OCI-LY3 (cell line): ENCODE data around the gene TMA7.

Experiments
- H2AFZ ChIP-seq: fragments of 200-600, 300-600 bp; shearing (Covaris generic); 2 replicates; pipeline ENCODE4 v1.6.0; 2014; ENCODE audit warnings: antibody characterized with exemption, low read depth, low read length
- H3K27ac ChIP-seq: fragments of 200-600, 300-600 bp; sonication (generic); 2 replicates; pipeline ENCODE4 v1.5.1; 2014; ENCODE audit warnings: mild to moderate bottlenecking, low read length, moderate library complexity, mixed read lengths
- H3K27me3 ChIP-seq: fragments of 200-600, 300-600 bp; sonication (generic); 2 replicates; pipeline ENCODE4 v1.6.1; 2014; ENCODE audit warnings: low read depth, low read length, mixed read lengths
- H3K36me3 ChIP-seq: fragments of 200-600, 300-600 bp; sonication (generic); replicated peaks from 2 replicates; pipeline ENCODE3; 2014; ENCODE audit warnings: low read depth, low read length, mixed read lengths
- H3K4me1 ChIP-seq: fragments of 300-600, 200-600 bp; sonication (generic); 2 replicates; pipeline ENCODE4 v1.6.1; 2014; ENCODE audit warnings: low read length, mixed read lengths
- H3K4me2 ChIP-seq: fragments of 200-600, 300-600 bp; sonication (generic); 2 replicates; pipeline ENCODE4 v1.6.1; 2014; ENCODE audit warnings: low read length, mixed read lengths
- H3K4me3 ChIP-seq: fragments of 300-600, 200-600 bp; sonication (generic); 2 replicates; pipeline ENCODE4 v1.5.1; 2014; ENCODE audit warnings: antibody characterized with exemption, mild to moderate bottlenecking, low read length, moderate library complexity
- H3K79me2 ChIP-seq: fragments of 300-600, 200-600 bp; shearing (Covaris generic); 2 replicates; pipeline ENCODE4 v1.6.1; 2014; ENCODE audit warnings: mild to moderate bottlenecking, low read length, mixed read lengths
- H3K9ac ChIP-seq: fragments of 300-600, 200-600 bp; shearing (Covaris generic); 2 replicates; pipeline ENCODE4 v1.6.0; 2014; ENCODE audit warnings: mild to moderate bottlenecking, low read length, moderate library complexity
- H3K9me3 ChIP-seq: fragments of 200-600, 300-600 bp; shearing (Covaris generic); 2 replicates; pipeline ENCODE4 v1.6.1; 2014; ENCODE audit warnings: low read length, mixed read lengths; ENCODE audit not compliant: insufficient read depth
- H4K20me1 ChIP-seq: fragments of 200-600, 300-600 bp; sonication (generic); 2 replicates; pipeline ENCODE4 v1.6.1; 2016; ENCODE audit warnings: low read length, mixed read lengths; ENCODE audit not compliant: insufficient read depth
- EZH2phosphoT487 ChIP-seq: fragments of 200-600 bp; shearing (Covaris generic); IDR thresholded peaks from 2 replicates; pipeline ENCODE4 v1.6.1; 2018; ENCODE audit warnings: antibody characterized with exemption, mixed run types, low read depth
- TF ChIP-seq, protein P1 (sequence below): fragments of 200-600, 300-600 bp; sonication (generic); IDR thresholded peaks from 2 replicates; pipeline ENCODE4 v1.5.1; 2014; ENCODE audit warnings: antibody characterized with exemption, low read length, low read depth

Gene TMA7

DNA sequence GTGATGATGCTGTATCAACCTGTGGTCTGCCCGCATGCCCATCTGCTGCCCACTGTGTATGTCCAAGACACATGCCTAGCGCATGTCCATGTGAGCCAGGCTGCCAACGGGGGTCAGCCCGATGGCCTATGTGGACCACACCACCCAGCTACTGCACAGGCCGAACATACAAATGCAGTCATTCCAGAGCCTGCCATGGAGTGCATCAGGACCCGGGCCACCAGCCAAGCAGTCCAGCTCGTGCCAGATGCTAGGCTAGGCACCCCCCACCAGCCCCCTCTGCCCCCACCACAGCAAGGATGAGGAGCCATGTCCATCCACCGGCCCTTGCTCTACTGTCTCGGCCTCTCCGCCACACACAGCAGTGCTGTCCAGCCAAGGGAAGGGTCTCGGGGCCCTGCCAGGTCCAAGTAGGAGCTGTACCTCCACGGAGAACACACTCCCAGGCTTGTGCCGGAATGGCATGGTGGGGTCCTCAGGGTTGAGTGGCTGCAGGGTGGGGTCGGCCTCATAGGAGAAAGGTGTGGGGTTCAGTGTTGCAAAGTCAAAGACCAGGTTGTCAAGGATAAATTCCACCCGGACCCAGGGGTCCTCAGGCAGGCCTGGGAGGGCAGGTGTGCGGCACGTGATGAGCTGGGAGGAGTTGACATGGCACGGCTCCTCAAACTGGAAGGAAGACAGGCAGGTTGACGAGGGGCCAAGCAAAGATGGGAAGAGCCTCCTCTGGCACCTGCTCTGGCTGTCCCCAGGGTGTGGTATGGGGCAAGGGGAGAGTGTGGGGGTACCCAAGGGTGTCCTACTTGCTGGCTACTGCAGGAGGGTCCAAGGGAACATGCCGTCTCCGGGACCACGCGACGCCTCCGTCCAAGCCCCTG, 25.4 kb upstream of the TMA7 start:
- Histone ChIP-seq H3K9me3 (no peaks in the 10 kb centered on the region), H3K79me2 (no peaks in the 10 kb centered on the region), H4K20me1 (no peaks in the 10 kb centered on the region), H3K27me3 (no peaks in the 10 kb centered on the region), H3K4me2 (no peak overlapping the region), H3K27ac (no peak overlapping the region), H2AFZ (no peak overlapping the region), H3K4me1 (no peaks in the 10 kb centered on the region), H3K36me3 (no peaks in the 10 kb centered on the region), H3K4me3 (no peak overlapping the region), H3K9ac (no peak overlapping the region)
- TF ChIP-seq, protein P1, sequence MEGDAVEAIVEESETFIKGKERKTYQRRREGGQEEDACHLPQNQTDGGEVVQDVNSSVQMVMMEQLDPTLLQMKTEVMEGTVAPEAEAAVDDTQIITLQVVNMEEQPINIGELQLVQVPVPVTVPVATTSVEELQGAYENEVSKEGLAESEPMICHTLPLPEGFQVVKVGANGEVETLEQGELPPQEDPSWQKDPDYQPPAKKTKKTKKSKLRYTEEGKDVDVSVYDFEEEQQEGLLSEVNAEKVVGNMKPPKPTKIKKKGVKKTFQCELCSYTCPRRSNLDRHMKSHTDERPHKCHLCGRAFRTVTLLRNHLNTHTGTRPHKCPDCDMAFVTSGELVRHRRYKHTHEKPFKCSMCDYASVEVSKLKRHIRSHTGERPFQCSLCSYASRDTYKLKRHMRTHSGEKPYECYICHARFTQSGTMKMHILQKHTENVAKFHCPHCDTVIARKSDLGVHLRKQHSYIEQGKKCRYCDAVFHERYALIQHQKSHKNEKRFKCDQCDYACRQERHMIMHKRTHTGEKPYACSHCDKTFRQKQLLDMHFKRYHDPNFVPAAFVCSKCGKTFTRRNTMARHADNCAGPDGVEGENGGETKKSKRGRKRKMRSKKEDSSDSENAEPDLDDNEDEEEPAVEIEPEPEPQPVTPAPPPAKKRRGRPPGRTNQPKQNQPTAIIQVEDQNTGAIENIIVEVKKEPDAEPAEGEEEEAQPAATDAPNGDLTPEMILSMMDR, result no peak
- TF ChIP-seq EZH2phosphoT487, result no peak

GRCh38 chr3:48415251-48415953, 24.7 kb upstream of the TMA7 start:
- H3K79me2 ChIP-seq, result no peaks in the 10 kb centered on the region
- H3K36me3 ChIP-seq, result no peaks in the 10 kb centered on the region
- no peak overlapping the region for H2AFZ ChIP-seq
- no peak overlapping the region for H3K4me3 ChIP-seq
- TF ChIP-seq EZH2phosphoT487, result no peak
- TF ChIP-seq, protein P1, result no peak
- no peaks in the 10 kb centered on the region for H4K20me1 ChIP-seq
- H3K9me3 ChIP-seq, result no peaks in the 10 kb centered on the region
- H3K27me3 ChIP-seq, result no peaks in the 10 kb centered on the region
- no peak overlapping the region for H3K27ac ChIP-seq
- no peak overlapping the region for H3K4me2 ChIP-seq
- no peak overlapping the region for H3K9ac ChIP-seq
- H3K4me1 ChIP-seq, result no peaks in the 10 kb centered on the region

DNA sequence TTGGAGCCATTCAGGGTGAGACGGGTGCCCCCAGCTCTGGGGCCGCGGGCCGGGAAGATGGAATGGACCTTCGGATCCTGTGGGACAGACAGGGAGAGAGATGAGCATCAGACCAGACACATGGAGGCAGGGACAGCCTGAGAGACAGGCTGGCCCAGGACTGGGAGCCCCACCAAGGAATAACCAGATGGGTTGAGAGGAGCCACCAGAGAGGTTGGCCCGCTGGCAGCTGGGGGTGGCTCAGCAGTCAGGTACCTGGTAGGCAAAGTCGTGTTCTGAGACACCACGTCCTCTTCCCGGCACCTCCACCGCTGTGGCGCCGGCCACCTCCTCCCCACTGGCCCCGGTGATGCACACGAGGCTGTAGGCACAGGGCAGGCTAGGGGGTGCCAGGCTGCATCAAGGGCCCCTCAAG, 24.0 kb upstream of the TMA7 start:
- no peak overlapping the region for H3K27ac ChIP-seq
- H3K27me3 ChIP-seq, result no peaks in the 10 kb centered on the region
- no peaks in the 10 kb centered on the region for H3K9me3 ChIP-seq
- TF ChIP-seq, protein P1, result no peak
- no peaks in the 10 kb centered on the region for H3K36me3 ChIP-seq
- no peaks in the 10 kb centered on the region for H4K20me1 ChIP-seq
- no peaks in the 10 kb centered on the region for H3K79me2 ChIP-seq
- H3K9ac ChIP-seq, result no peak overlapping the region
- no peak overlapping the region for H2AFZ ChIP-seq
- H3K4me1 ChIP-seq, result no peaks in the 10 kb centered on the region
- no peak overlapping the region for H3K4me3 ChIP-seq
- H3K4me2 ChIP-seq, result no peak overlapping the region

DNA sequence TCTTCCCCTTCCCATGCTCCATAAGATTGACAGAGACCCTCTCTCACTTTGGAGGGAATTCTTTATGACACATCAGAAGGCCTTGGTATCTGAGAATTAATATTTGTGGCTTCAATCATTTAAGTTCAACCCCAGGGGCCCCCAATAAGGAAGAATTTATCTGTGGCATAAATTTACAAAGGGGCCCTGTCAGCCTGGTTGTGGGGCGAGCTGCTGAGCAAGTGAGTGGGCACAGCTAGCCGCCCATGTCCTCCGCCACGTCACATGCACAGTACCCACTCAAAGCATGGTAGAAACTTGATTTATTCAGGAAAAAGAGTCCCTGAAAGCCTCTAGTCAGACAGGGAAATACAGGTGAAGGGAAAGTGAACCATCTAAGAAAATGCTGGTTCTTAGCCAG, 23.5 kb upstream of the TMA7 start:
- H3K4me1 ChIP-seq, result no peaks in the 10 kb centered on the region
- no peaks in the 10 kb centered on the region for H3K9me3 ChIP-seq
- H3K9ac ChIP-seq, result no peak overlapping the region
- no peak overlapping the region for H3K4me2 ChIP-seq
- H3K27me3 ChIP-seq, result no peaks in the 10 kb centered on the region
- TF ChIP-seq EZH2phosphoT487, result no peak
- TF ChIP-seq, protein P1, result no peak
- no peak overlapping the region for H3K27ac ChIP-seq
- no peaks in the 10 kb centered on the region for H4K20me1 ChIP-seq
- H3K4me3 ChIP-seq, result no peak overlapping the region
- no peaks in the 10 kb centered on the region for H3K36me3 ChIP-seq
- H3K79me2 ChIP-seq, result no peaks in the 10 kb centered on the region
- H2AFZ ChIP-seq, result no peak overlapping the region
